Measurements from ENCODE around the gene SUCLG1. TPM values are rescaled to one million over a fixed set of nuclear protein-coding genes. Genes with fewer than 3 reads are reported as not detected.
A peak's percentile ranks its signal among the peaks of the same experiment; 100 is the strongest.

SUCLG1 gene
- total and polyA plus RNA-seq, 2 experiments from 2014 or later: 164 to 168 TPM

DNA sequence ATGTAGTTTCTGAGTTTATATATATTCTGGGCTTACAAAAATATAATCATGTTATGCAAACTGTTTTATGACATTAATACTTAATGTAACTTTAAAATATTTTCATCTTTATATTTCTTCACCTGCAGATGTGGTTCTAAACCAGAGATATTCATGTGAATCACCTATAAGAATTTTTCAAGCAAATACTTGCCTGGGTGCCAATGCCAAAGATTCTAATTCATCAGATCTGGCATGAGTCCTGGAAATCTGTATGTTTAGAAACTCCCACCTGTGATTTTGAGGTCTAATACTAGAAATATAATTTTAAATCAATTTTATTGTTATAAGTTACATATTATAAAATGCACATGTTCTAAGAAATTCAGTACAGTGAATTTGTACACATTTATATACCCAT is 37.3 kb upstream of the SUCLG1 start:
- no peaks in the 10 kb centered on the region for H3K4me1 ChIP-seq (ENCODE audit: insufficient read depth)
- no peak overlapping the region for H3K27ac ChIP-seq
- H3K79me2 ChIP-seq: no peaks in the 10 kb centered on the region
- no peak for TF ChIP-seq EZH2 (IDR thresholded peaks at IDR 0.05; ENCODE audit: borderline replicate concordance)
- TF ChIP-seq EZH2phosphoT487 (IDR thresholded peaks at IDR 0.05; ENCODE audit: low read depth, severe bottlenecking, unreplicated experiment): no peak
- TF ChIP-seq, protein P1, sequence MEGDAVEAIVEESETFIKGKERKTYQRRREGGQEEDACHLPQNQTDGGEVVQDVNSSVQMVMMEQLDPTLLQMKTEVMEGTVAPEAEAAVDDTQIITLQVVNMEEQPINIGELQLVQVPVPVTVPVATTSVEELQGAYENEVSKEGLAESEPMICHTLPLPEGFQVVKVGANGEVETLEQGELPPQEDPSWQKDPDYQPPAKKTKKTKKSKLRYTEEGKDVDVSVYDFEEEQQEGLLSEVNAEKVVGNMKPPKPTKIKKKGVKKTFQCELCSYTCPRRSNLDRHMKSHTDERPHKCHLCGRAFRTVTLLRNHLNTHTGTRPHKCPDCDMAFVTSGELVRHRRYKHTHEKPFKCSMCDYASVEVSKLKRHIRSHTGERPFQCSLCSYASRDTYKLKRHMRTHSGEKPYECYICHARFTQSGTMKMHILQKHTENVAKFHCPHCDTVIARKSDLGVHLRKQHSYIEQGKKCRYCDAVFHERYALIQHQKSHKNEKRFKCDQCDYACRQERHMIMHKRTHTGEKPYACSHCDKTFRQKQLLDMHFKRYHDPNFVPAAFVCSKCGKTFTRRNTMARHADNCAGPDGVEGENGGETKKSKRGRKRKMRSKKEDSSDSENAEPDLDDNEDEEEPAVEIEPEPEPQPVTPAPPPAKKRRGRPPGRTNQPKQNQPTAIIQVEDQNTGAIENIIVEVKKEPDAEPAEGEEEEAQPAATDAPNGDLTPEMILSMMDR (IDR thresholded peaks at IDR 0.05; ENCODE audit: poor library complexity): no peak
- H3K9me2 ChIP-seq (replicated peaks; ENCODE audit: insufficient read depth): no peaks in the 10 kb centered on the region
- H3K4me3 ChIP-seq: no peak overlapping the region
- DNase-seq (ENCODE audit: low spot score): no peak
- H3K4me2 ChIP-seq: no peak overlapping the region
- no peaks in the 10 kb centered on the region for H3K36me3 ChIP-seq (replicated peaks; ENCODE audit: insufficient read depth, low read depth)
- H2AFZ ChIP-seq: no peak overlapping the region
- no peaks in the 10 kb centered on the region for H3K9me3 ChIP-seq (ENCODE audit: low read depth)
- no peaks in the 10 kb centered on the region for H4K20me1 ChIP-seq (ENCODE audit: insufficient read depth, poor library complexity, severe bottlenecking)
- no peaks in the 10 kb centered on the region for H3K27me3 ChIP-seq

DNA sequence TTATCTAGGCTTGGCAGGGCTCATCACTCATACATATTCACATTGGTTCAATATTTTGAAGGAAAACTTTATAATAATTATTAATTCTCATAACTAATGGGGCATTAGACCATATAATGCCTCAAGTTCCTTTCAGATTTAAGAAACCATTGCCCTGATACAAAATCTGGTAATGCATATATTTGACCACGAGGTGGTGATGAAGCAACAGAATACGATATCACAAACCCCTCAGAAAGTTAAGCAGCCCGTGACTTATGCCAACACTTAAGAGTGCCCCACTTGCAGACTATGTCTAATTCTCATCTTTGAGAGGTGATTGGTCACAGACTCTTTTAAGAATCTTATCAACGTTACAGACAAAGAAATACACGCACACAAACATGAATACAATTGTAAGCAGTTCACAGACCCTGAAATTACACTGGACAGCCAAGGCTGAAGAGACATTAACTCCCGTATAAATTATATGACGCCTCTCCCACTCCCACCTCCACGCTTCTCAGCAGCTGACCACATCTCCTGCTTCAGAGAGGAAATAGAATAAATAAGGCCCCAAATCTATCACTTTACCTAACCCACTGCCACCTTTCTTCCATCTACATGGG is 36.6 kb upstream of the SUCLG1 start:
- Histone ChIP-seq H3K9me2 (replicated peaks; ENCODE audit: insufficient read depth) (no peaks in the 10 kb centered on the region), H4K20me1 (ENCODE audit: insufficient read depth, poor library complexity, severe bottlenecking) (no peaks in the 10 kb centered on the region), H3K79me2 (no peaks in the 10 kb centered on the region), H3K4me3 (no peak overlapping the region), H3K4me1 (ENCODE audit: insufficient read depth) (no peaks in the 10 kb centered on the region), H3K9me3 (ENCODE audit: low read depth) (no peaks in the 10 kb centered on the region), H2AFZ (no peak overlapping the region), H3K36me3 (replicated peaks; ENCODE audit: insufficient read depth, low read depth) (no peaks in the 10 kb centered on the region), H3K27me3 (no peaks in the 10 kb centered on the region), H3K4me2 (no peak overlapping the region), H3K27ac (no peak overlapping the region)
- peak; percentile 73 for DNase-seq (ENCODE audit: low spot score)
- TF ChIP-seq, protein P1 (IDR thresholded peaks at IDR 0.05; ENCODE audit: poor library complexity): peak; percentile 77
- no peak for TF ChIP-seq EZH2 (IDR thresholded peaks at IDR 0.05; ENCODE audit: borderline replicate concordance)
- WGBS (ENCODE audit: low lambda C conversion rate, missing lambda C conversion rate): 34% methylated on average over 8 of the region's 8 CpGs

DNA sequence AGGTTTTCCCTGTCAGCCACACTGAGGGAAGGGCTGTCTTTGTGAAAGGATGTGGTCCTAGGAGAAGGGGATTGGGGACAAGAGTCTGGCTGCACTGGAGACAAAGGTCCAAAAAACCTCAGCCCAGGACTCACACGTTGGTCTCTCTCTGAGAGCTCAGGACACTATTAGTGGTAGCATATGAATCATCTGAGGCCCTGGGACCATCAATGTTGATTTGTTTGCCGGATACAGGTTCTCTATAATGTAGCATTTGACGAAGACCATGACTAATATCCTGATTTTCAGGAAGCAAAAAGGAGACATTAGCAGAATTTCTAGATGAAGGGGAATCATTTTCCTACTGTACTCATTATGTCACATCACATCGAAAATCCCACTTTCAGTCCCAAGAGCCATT is 35.0 kb upstream of the SUCLG1 start:
- no peak for DNase-seq (ENCODE audit: low spot score)
- Histone ChIP-seq H3K79me2 (no peaks in the 10 kb centered on the region), H3K9me3 (ENCODE audit: low read depth) (no peaks in the 10 kb centered on the region), H3K4me3 (no peak overlapping the region), H2AFZ (no peak overlapping the region), H3K36me3 (replicated peaks; ENCODE audit: insufficient read depth, low read depth) (no peaks in the 10 kb centered on the region), H3K9me2 (replicated peaks; ENCODE audit: insufficient read depth) (no peaks in the 10 kb centered on the region), H3K27me3 (no peaks in the 10 kb centered on the region), H4K20me1 (ENCODE audit: insufficient read depth, poor library complexity, severe bottlenecking) (no peaks in the 10 kb centered on the region), H3K27ac (no peak overlapping the region), H3K4me1 (ENCODE audit: insufficient read depth) (no peaks in the 10 kb centered on the region), H3K4me2 (no peak overlapping the region)
- no peak for TF ChIP-seq EZH2phosphoT487 (IDR thresholded peaks at IDR 0.05; ENCODE audit: low read depth, severe bottlenecking, unreplicated experiment)
- 81% methylated on average over 4 of the region's 4 CpGs for WGBS (ENCODE audit: low lambda C conversion rate, missing lambda C conversion rate)

DNA sequence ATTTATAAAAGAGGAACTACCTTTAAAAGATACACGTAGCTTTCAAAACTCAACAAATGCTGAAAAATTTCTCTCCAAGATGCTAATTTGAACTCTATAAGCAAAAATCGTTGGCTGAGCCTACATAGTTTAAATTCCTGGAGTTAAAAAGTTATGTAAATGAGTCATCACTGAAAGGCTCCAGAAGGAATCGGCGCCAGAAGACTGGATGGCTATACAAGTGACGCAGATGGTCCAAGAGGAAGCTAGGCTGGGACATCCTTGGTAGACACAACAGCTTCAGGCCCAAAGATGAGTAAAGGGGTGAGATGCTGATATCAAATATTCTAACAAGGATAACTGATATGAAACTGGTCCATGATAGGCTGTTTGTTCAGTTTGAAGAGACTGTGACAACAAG is 34.4 kb upstream of the SUCLG1 start:
- H3K4me3 ChIP-seq: no peak overlapping the region
- H3K4me1 ChIP-seq (ENCODE audit: insufficient read depth): no peaks in the 10 kb centered on the region
- no peaks in the 10 kb centered on the region for H3K79me2 ChIP-seq
- 66% methylated on average over 5 of the region's 5 CpGs for WGBS (ENCODE audit: low lambda C conversion rate, missing lambda C conversion rate)
- H2AFZ ChIP-seq: no peak overlapping the region
- H3K27ac ChIP-seq: no peak overlapping the region
- H3K36me3 ChIP-seq (replicated peaks; ENCODE audit: insufficient read depth, low read depth): no peaks in the 10 kb centered on the region
- no peaks in the 10 kb centered on the region for H4K20me1 ChIP-seq (ENCODE audit: insufficient read depth, poor library complexity, severe bottlenecking)
- H3K27me3 ChIP-seq: no peaks in the 10 kb centered on the region
- peak; percentile 13 for DNase-seq (ENCODE audit: low spot score)
- no peaks in the 10 kb centered on the region for H3K9me3 ChIP-seq (ENCODE audit: low read depth)
- TF ChIP-seq, protein P1 (IDR thresholded peaks at IDR 0.05; ENCODE audit: poor library complexity): no peak
- TF ChIP-seq EZH2 (IDR thresholded peaks at IDR 0.05; ENCODE audit: borderline replicate concordance) (no peak), EZH2phosphoT487 (IDR thresholded peaks at IDR 0.05; ENCODE audit: low read depth, severe bottlenecking, unreplicated experiment) (no peak)
- H3K9me2 ChIP-seq (replicated peaks; ENCODE audit: insufficient read depth): no peaks in the 10 kb centered on the region
- H3K4me2 ChIP-seq: no peak overlapping the region
